Measurements from ENCODE around the gene ZNF469. TPM values are rescaled to one million over a fixed set of nuclear protein-coding genes. Genes with fewer than 3 reads are reported as not detected.
A peak's percentile ranks its signal among the peaks of the same experiment; 100 is the strongest.

Gene ZNF469
- total and polyA plus RNA-seq, 9 of the 15 experiments (the other 6 are each of a cell fraction or from before 2014, with no cell fraction given), result 0.01 to 0.04 TPM; not detected in 7

GRCh38 chr16:88338111-88338510 is 44.6 kb upstream of the ZNF469 start (continued):
- TF ChIP-seq YBX1 (IDR thresholded peaks at IDR 0.05), result no peak
- TF ChIP-seq ZBTB17 (CRISPR knock-in tag; IDR thresholded peaks at IDR 0.05), result peak; percentile 99
- TF ChIP-seq L3MBTL2 (IDR thresholded peaks at IDR 0.05), result peak; percentile 29; the same call in 1 of the 2 replicates
- TF ChIP-seq ZMIZ1 (IDR thresholded peaks at IDR 0.05; ENCODE audit: low read depth in 2 of 2, low read length in 2 of 2), result peak in 1 of 2 experiments; percentile 81; a peak in 2 of 4 replicates
- TF ChIP-seq ZKSCAN3 (CRISPR knock-in tag; IDR thresholded peaks at IDR 0.05), result no peak

GRCh38 chr16:88338896-88339295 is 43.9 kb upstream of the ZNF469 start:
- Histone ChIP-seq H3K9me3 (replicated peaks; ENCODE audit: control insufficient read depth, insufficient read depth, low read depth, low read length) (peaks cover 15% of the 10 kb centered on the region), H3K4me1 (replicated peaks in 1 of 2; ENCODE audit: control insufficient read depth in 2 of 2, insufficient read depth in 2 of 2, low read length in 2 of 2) (peaks cover 11 to 50% of the 10 kb centered on the region in 2 experiments), H3K27me3 (ENCODE audit: control insufficient read depth in 2 of 2, insufficient read depth in 2 of 2, low read length in 2 of 2) (0 out of 5 replicates have a peak, but pooled peaks cover 0 to 4% of the 10 kb centered on the region in 2 experiments), H3K36me3 (ENCODE audit: control insufficient read depth, insufficient read depth, low read length) (no peaks in the 10 kb centered on the region), H3K79me2 (ENCODE audit: control insufficient read depth, insufficient read depth, low read length) (no peaks in the 10 kb centered on the region), H3K27ac (ENCODE audit: extremely low read depth, low read depth, low read length) (no peak overlapping the region), H4K20me1 (replicated peaks; ENCODE audit: control insufficient read depth, insufficient read depth, low read length) (no peaks in the 10 kb centered on the region), H3K4me2 (ENCODE audit: insufficient read depth, low read length) (no peak overlapping the region), H2AFZ (ENCODE audit: low read depth, low read length) (no peak overlapping the region), H3K9me1 (ENCODE audit: control insufficient read depth, insufficient read depth, low read length) (peaks cover 3% of the 10 kb centered on the region), H3K9ac (ENCODE audit: insufficient read depth in 1 of 2, low read depth in 2 of 2, low read length in 2 of 2) (peak overlapping the region in 1 of 2 experiments; percentile 66; a peak in 2 of 4 replicates), H3K4me3 (no peak overlapping the region)
- DNase-seq (ENCODE audit: extremely low read depth in 1 of 4, low spot score in 3 of 4) (no peak), ATAC-seq (0 out of 3 replicates have a peak, but pooled peaks have one; percentile 48), FAIRE-seq (no peak)
- ChIA-PET CTCF (ENCODE audit: low intra/inter-chr PET ratio) (no interaction called here), POLR2A (no interaction called here)
- 17% methylated on average over 5 of the region's 7 CpGs for WGBS (ENCODE audit: insufficient coverage, low coverage, missing lambda C conversion rate)
- no TSS peak for BruUV-seq (replicated peaks)
- in situ Hi-C loops (cut with MboI) (no loop called here), intact Hi-C loops (cut with micrococcal nuclease) (no loop called here)
- no peak for TF ChIP-seq ARID3A (IDR thresholded peaks at IDR 0.05; ENCODE audit: borderline replicate concordance, low read depth, low read length)

All from K562 (cell line).